ENCODE data around the gene ABLIM2. TPM values are rescaled to one million over a fixed set of nuclear protein-coding genes. Genes with fewer than 3 reads are reported as not detected.

Gene ABLIM2
- polyA plus RNA-seq, 3 donors, result 0.21 TPM; not detected in 2

DNA sequence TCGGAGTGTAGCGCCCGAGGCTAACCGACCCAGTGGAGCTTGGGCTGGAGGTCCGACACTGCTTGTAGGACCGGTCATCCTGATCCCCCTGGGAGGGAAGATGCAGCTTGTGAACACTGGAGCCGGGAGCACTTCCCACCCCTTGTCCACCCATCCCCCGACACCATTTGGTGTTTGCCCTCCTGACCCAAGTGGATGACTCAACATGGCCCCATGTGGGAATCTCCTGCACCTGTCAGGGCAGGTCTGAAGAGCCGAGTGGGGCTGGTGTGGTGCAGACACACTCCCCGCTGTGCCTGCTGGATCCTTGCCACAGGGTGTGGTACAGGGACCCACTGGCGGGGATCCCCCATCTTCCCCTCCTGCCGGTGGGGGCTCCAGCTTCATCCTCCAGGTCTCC, 128.9 kb downstream of the ABLIM2 start:
- no peaks in the 10 kb centered on the region for H3K4me1 Mint-ChIP-seq
- H3K4me2 ChIP-seq (replicated peaks; ENCODE audit: extremely low read depth, low read length, poor library complexity, severe bottlenecking), result no peak overlapping the region
- no peaks in the 10 kb centered on the region for H3K9me3 ChIP-seq (replicated peaks in 1 of 2; ENCODE audit: control insufficient read depth in 1 of 2, insufficient read depth in 1 of 2, low read length in 2 of 2)
- H3K9ac ChIP-seq (ENCODE audit: insufficient read depth, low read length, poor library complexity, severe bottlenecking), result no peak overlapping the region
- TF ChIP-seq, protein P1, sequence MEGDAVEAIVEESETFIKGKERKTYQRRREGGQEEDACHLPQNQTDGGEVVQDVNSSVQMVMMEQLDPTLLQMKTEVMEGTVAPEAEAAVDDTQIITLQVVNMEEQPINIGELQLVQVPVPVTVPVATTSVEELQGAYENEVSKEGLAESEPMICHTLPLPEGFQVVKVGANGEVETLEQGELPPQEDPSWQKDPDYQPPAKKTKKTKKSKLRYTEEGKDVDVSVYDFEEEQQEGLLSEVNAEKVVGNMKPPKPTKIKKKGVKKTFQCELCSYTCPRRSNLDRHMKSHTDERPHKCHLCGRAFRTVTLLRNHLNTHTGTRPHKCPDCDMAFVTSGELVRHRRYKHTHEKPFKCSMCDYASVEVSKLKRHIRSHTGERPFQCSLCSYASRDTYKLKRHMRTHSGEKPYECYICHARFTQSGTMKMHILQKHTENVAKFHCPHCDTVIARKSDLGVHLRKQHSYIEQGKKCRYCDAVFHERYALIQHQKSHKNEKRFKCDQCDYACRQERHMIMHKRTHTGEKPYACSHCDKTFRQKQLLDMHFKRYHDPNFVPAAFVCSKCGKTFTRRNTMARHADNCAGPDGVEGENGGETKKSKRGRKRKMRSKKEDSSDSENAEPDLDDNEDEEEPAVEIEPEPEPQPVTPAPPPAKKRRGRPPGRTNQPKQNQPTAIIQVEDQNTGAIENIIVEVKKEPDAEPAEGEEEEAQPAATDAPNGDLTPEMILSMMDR (IDR thresholded peaks at IDR 0.05), result no peak
- no peak overlapping the region for H3K27ac Mint-ChIP-seq
- no peaks in the 10 kb centered on the region for H3K36me3 ChIP-seq (replicated peaks in 1 of 2; ENCODE audit: control insufficient read depth in 1 of 2, insufficient read depth in 2 of 2, low read length in 2 of 2)
- H3K27me3 ChIP-seq (ENCODE audit: control insufficient read depth in 2 of 2, insufficient read depth in 2 of 2, low read length in 2 of 2), result no peaks in the 10 kb centered on the region
- no peaks in the 10 kb centered on the region for H3K36me3 Mint-ChIP-seq
- DNase-seq, result no peak
- H3K4me1 ChIP-seq (ENCODE audit: control insufficient read depth in 1 of 2, insufficient read depth in 2 of 2, low read length in 2 of 2), result no peaks in the 10 kb centered on the region
- H3K79me2 ChIP-seq (ENCODE audit: insufficient read depth, low read length), result no peaks in the 10 kb centered on the region
- WGBS (ENCODE audit: insufficient coverage), result 80% methylated on average over 12 of the region's 12 CpGs
- no peak overlapping the region for H3K27ac ChIP-seq (ENCODE audit: low read depth in 1 of 2, low read length in 2 of 2)
- H4K20me1 ChIP-seq (ENCODE audit: insufficient read depth, low read length), result no peaks in the 10 kb centered on the region
- no peak overlapping the region for H2AFZ ChIP-seq (ENCODE audit: insufficient read depth, low read depth, low read length, poor library complexity, severe bottlenecking)
- no peak overlapping the region for H3K4me3 ChIP-seq (replicated peaks in 1 of 3; ENCODE audit: low read depth in 2 of 3, low read length in 3 of 3)
- H3K9me3 Mint-ChIP-seq, result peaks cover 0 to 3% (median 0%) of the 10 kb centered on the region in 7 donors
- H3K27me3 Mint-ChIP-seq (ENCODE audit: low read depth in 3 of 3), result peaks cover 5 to 11% (median 5%) of the 10 kb centered on the region in 3 donors
- intact Hi-C loops (cut with micrococcal nuclease), result no loop called here
- H3K4me3 Mint-ChIP-seq, result no peak overlapping the region

DNA sequence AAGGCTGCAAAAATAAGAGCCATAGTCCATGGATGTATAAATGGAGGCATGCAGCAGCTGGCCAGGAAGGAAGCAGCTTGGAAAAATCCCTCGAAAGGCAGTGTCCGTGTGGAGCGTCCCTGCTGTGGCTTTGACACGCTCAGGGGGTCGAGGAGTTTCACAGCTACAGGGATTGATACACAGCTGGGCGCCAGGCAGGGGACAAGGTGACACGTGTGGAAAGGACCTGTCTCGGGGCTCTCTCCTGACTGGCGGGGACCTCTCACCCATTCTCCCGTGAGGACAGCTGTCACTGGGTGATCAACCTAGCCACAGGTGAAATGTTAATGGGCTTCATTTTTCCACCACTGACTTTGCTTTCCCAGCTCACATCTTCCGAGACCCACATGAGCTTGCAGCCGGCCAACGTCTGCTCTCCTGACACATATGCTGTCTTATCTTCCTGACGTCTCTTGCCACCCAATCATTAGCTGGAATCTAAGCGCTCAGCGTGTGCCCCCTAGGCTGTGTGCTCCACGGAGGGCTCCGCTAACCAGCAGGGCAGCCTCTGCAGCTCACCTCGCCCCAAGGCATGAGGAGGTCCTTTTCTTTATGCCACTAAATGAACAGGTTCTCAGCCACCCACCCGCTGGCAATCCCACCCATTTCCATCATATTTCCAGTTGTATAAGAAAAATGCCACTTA, 129.6 kb downstream of the ABLIM2 start:
- Mint-ChIP-seq H3K27ac (no peak overlapping the region), H3K4me1 (no peaks in the 10 kb centered on the region), H3K27me3 (ENCODE audit: low read depth in 3 of 3) (peaks cover 5 to 12% (median 5%) of the 10 kb centered on the region in 3 donors), H3K4me3 (peak overlapping the region in 1 of 2 donors; percentile 46), H3K9me3 (peaks cover 0 to 3% (median 0%) of the 10 kb centered on the region in 7 donors), H3K36me3 (no peaks in the 10 kb centered on the region)
- Histone ChIP-seq H3K4me1 (ENCODE audit: control insufficient read depth in 1 of 2, insufficient read depth in 2 of 2, low read length in 2 of 2) (no peaks in the 10 kb centered on the region), H3K27ac (ENCODE audit: low read depth in 1 of 2, low read length in 2 of 2) (no peak overlapping the region), H2AFZ (ENCODE audit: insufficient read depth, low read depth, low read length, poor library complexity, severe bottlenecking) (no peak overlapping the region), H3K36me3 (replicated peaks in 1 of 2; ENCODE audit: control insufficient read depth in 1 of 2, insufficient read depth in 2 of 2, low read length in 2 of 2) (no peaks in the 10 kb centered on the region), H3K4me3 (replicated peaks in 1 of 3; ENCODE audit: low read depth in 2 of 3, low read length in 3 of 3) (no peak overlapping the region), H3K27me3 (ENCODE audit: control insufficient read depth in 2 of 2, insufficient read depth in 2 of 2, low read length in 2 of 2) (no peaks in the 10 kb centered on the region), H4K20me1 (ENCODE audit: insufficient read depth, low read length) (no peaks in the 10 kb centered on the region), H3K4me2 (replicated peaks; ENCODE audit: extremely low read depth, low read length, poor library complexity, severe bottlenecking) (no peak overlapping the region), H3K9ac (ENCODE audit: insufficient read depth, low read length, poor library complexity, severe bottlenecking) (no peak overlapping the region), H3K79me2 (ENCODE audit: insufficient read depth, low read length) (no peaks in the 10 kb centered on the region), H3K9me3 (replicated peaks in 1 of 2; ENCODE audit: control insufficient read depth in 1 of 2, insufficient read depth in 1 of 2, low read length in 2 of 2) (no peaks in the 10 kb centered on the region)
- 79% methylated on average over 18 of the region's 20 CpGs for WGBS (ENCODE audit: insufficient coverage)
- TF ChIP-seq, protein P1 (IDR thresholded peaks at IDR 0.05), result no peak
- no peak for DNase-seq
- intact Hi-C loops (cut with micrococcal nuclease), result no loop called here
